ENCODE results near the gene MUS81.

MUS81 gene

GRCh38 chr11:65861165-65861505 lies 902 bp downstream of the MUS81 start:
- no peak for DNase-seq

- DNase-seq: no peak
Measured at GRCh38 chr11:65861533-65862183, 1.4 kb downstream of the MUS81 start.

- DNase-seq: no peak
Measured at GRCh38 chr11:65862191-65862735, 2.0 kb downstream of the MUS81 start.

GRCh38 chr11:65862941-65863888 lies 3.0 kb downstream of the MUS81 start:
- no peak for DNase-seq

DNA sequence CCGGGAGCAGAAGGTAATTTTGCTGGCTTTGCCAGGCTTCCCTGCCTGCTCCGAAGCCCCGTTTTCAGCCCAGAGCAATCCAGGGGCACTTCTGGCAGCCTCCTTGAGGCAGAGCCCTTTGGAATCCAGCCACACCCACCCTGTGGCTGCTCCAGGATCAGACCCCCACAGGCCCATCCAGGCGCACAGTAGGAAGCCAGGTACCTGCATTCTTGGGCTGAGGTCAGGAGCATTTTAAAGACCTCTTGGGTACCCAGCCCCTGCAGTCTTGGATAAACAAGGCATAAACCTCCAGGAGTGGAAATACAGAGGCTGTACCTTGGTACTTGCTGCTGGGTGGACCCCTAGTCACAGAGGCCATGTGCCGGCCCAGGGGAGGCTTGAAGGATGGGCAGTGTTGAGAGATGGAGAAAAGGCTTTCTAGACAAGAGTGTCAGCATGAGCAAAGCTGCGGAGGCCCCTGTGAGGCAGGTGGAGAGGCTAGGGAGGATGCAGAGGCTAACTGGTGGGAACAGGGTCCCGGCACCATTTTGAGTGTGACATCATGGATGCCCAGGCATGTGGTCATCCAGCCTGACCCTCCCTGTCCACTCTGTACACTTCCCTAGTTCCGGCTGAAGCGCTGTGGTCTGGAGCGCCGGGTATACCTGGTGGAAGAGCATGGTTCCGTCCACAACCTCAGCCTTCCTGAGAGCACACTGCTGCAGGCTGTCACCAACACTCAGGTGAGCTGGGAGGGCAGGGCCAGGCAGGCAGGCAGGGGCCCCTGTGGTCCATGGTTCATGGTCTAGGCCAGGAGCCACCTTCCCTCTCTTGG lies 3.9 kb downstream of the MUS81 start:
- DNase-seq: no peak

- no peak for DNase-seq
Measured at GRCh38 chr11:65864706-65865471, 4.7 kb downstream of the MUS81 start.

- DNase-seq: no peak
Measured at GRCh38 chr11:65865550-65866172, 5.4 kb downstream of the MUS81 start.

- no peak for DNase-seq
Measured at GRCh38 chr11:65866509-65867283, 6.5 kb downstream of the MUS81 start.

- no peak for DNase-seq
Measured at GRCh38 chr11:65867284-65868071, 7.2 kb downstream of the MUS81 start.

- DNase-seq: no peak
Measured at GRCh38 chr11:65868076-65868667, 7.9 kb downstream of the MUS81 start.

GRCh38 chr11:65868907-65869306 lies 8.7 kb downstream of the MUS81 start:
- no peak for DNase-seq

DNA sequence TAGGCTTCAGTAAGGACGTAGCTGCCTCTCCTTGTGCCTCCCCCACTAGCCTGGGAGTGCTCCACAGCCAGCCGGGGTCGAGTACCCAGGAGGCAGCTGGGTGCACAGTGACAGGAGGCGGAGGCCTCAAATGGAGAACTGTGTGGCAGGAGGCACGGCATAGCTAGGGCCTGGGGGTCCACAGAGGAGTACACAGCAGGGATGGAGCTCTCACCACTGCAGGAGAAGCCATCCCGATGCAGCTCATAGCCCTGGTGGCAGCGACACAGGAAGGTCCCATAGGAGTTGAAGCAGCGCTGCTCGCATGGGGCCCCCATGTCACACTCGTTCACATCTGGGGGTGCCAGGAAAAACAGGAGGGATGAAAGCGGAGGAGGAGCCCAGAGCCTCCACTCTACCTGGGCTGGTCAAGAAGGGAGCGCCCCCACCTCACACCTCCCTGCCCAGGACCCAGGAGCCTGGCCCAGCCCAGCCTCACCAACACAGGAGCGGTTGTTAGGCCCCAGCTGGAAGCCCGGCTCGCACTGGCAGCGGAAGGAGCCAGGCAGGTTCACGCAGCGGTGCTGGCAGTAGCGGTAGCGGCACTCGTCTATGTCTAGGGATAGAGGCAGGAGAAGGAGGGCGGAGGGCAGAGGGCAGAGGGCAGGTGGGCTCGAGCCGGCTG lies 9.5 kb downstream of the MUS81 start:
- DNase-seq: no peak

- DNase-seq: no peak
Measured at GRCh38 chr11:65870307-65870658, 10.1 kb downstream of the MUS81 start.

GRCh38 chr11:65870706-65871681 lies 10.8 kb downstream of the MUS81 start:
- no peak for DNase-seq

DNA sequence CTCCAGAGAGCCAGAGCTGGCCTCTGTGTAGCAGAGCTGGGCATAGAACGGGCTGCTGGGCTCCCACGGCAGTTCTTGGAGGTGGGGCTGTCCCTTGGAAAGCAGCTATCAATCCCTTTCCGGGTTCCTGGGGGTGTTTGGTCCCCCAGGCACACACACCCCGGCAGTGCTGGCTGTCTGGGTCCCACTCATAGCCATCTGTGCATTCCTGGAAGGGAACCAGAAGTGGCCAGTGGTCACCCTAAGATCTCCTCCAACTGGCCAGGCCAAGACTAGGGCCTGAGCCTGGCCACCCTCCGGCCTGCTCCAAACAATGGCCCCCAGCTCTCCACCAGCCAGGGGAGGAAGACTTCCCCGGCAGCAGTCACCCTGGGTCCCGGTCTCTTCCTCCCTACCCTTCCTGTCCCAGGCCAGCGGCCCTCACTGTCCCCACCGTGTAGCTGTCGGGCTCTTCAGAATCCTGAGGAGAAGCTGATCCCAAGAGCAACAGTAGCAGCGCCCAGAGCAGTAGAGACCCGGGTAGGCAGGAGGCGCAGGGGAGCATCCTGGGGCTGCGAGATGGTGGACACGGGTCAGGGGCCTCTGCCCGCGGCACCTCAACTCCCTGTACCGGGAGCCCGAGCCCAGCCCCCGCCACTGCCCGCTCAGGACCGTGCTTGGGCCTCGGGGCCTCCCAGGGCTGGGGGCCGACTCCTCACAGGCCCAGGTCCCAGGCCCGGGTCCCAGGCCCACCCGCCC lies 11.7 kb downstream of the MUS81 start:
- no peak for DNase-seq

GRCh38 chr11:65872586-65873317 lies 12.5 kb downstream of the MUS81 start, which contains the start of gene EFEMP2:
TSS of gene EFEMP2 (minus strand) at chr11:65872800. CDS start at chr11:65872354, 446 bp downstream.
- peak; percentile 75 for DNase-seq

All from fibroblast of skin of abdomen (primary cell).